GM21423 (cell line): Measurements from ENCODE around the gene SSRP1.
"Not testable (repeated sequence)": the region's sequence is repeated elsewhere in the genome, so short reads cannot be mapped to it uniquely, and the experiment has no call there.

Source experiments
- ATAC-seq: cut with Tn5 transposase; IDR thresholded peaks from one replicate; pipeline ENCODE4 v1.9.1; 2021; ENCODE audit warnings: mild to moderate bottlenecking, moderate library complexity; ENCODE audit not compliant: unreplicated experiment

The SSRP1 gene

GRCh38 chr11:57303280-57303989 is 32.3 kb downstream of the SSRP1 start:
- no peak for ATAC-seq

GRCh38 chr11:57302489-57302888 is 33.2 kb downstream of the SSRP1 start:
- no peak for ATAC-seq

GRCh38 chr11:57301711-57302423 is 33.8 kb downstream of the SSRP1 start:
- no peak for ATAC-seq

- ATAC-seq: no peak
These were observed 34.9 kb downstream of the SSRP1 start for GRCh38 chr11:57300785-57301184.

- no peak for ATAC-seq
These were observed 36.4 kb downstream of the SSRP1 start for GRCh38 chr11:57299150-57299737.

GRCh38 chr11:57297221-57297620 is 38.5 kb downstream of the SSRP1 start:
- no peak for ATAC-seq

- ATAC-seq: not testable (repeated sequence)
These were observed 39.5 kb downstream of the SSRP1 start for GRCh38 chr11:57296205-57296604.

- ATAC-seq: no peak
These were observed 41.2 kb downstream of the SSRP1 start for GRCh38 chr11:57294225-57295131.

- no peak for ATAC-seq
These were observed 45.4 kb downstream of the SSRP1 start for GRCh38 chr11:57290288-57290687.

- ATAC-seq: no peak
These were observed 46.7 kb downstream of the SSRP1 start for GRCh38 chr11:57288771-57289579.

GRCh38 chr11:57287884-57288283 is 47.8 kb downstream of the SSRP1 start:
- no peak for ATAC-seq

GRCh38 chr11:57283231-57283990 is 52.3 kb downstream of the SSRP1 start:
- ATAC-seq: no peak

GRCh38 chr11:57281546-57281945 is 54.1 kb downstream of the SSRP1 start:
- not testable (repeated sequence) for ATAC-seq

GRCh38 chr11:57279116-57279515 is 56.6 kb downstream of the SSRP1 start:
- ATAC-seq: no peak

- ATAC-seq: no peak
These were observed 57.0 kb downstream of the SSRP1 start for GRCh38 chr11:57278721-57279095.

GRCh38 chr11:57277845-57278720 is 57.6 kb downstream of the SSRP1 start:
- peak; percentile 63 for ATAC-seq

GRCh38 chr11:57276971-57277675 is 58.6 kb downstream of the SSRP1 start:
- ATAC-seq: no peak
